ENCODE measurements around the gene PATZ1.

PATZ1 gene

GRCh38 chr22:31290494-31291471, 55.4 kb downstream of the PATZ1 start:
- no peak for DNase-seq (ENCODE audit: low read depth)
- peak overlapping the region; percentile 71 for H3K4me3 ChIP-seq (ENCODE audit: control insufficient read depth, low read depth, low read length)
- no peak for TF ChIP-seq CTCF (IDR thresholded peaks at IDR 0.05; ENCODE audit: control insufficient read depth, insufficient read depth, low read depth, low read length, missing control alignments)

GRCh38 chr22:31289344-31289743, 56.8 kb downstream of the PATZ1 start:
- no peak overlapping the region for H3K4me3 ChIP-seq (ENCODE audit: control insufficient read depth, low read depth, low read length)
- TF ChIP-seq CTCF (IDR thresholded peaks at IDR 0.05; ENCODE audit: control insufficient read depth, insufficient read depth, low read depth, low read length, missing control alignments): no peak
- no peak for DNase-seq (ENCODE audit: low read depth)

DNA sequence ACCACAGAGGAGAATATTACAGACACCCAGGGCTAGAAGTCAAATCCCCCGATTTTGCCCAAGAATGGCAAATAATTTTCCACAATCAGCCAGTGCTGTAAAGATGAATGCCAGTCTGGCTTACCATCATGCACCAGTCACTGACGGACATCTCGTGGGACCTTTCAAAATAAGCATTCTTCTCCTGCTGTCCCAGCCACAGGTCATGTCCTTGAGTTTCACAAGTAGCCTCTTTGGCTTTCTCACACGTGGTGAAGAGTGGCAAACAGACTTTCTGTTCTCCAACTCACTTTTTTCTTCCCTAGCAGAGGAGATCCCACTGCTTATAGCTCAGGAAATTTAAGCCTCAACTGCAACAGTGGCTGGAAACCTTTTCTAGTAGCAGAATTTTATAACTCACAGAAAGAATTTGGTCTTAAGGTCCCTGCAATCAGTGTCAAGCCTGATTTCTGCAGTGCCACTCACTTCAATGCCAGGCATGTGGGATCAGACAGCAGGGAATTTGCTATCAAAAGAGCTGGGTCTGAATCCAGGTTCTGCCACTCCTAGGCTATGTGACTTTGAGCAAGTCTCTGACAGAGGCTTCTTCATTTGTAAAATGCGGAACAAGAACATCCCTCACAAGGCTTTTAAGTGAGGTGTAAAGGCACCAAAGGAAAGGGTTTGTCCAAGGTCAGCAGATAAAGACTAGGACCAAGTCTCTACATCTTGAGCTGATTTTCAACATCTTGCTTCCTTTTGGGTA, 57.5 kb downstream of the PATZ1 start:
- H3K4me3 ChIP-seq (ENCODE audit: control insufficient read depth, low read depth, low read length): no peak overlapping the region
- TF ChIP-seq CTCF (IDR thresholded peaks at IDR 0.05; ENCODE audit: control insufficient read depth, insufficient read depth, low read depth, low read length, missing control alignments): no peak
- no peak for DNase-seq (ENCODE audit: low read depth)

DNA sequence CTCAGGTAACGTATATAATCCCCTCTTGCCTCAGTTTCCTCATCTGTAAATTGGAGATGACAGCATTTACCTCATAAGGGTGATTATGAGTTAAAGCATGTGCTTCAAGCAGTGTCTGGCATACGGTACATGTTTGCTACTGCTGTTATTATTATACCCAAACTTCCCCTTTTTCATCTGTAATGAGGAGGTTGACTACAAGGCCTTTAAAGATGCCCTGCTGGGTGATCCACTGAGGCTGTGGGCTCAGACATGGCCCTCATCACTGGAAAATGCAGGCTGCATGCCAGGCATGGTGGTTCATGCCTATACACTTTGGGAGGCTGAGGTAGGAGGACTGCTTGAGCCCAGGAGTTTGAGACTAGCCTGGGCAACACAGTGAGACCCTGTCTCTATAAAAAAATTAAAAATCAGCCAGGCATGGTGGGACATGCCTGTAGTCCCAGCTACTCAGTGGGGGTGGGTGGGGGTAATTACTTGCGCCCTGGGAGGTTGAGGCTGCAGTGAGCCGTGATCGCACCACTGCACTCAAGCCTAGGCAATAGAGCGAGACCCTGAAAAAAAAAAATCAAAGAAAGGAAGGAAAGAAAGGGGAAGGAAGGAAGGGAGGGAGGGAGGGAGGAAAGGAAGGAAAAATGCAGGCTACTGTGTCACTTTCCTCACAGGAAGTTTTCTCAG, 58.2 kb downstream of the PATZ1 start:
- no peak for TF ChIP-seq CTCF (IDR thresholded peaks at IDR 0.05; ENCODE audit: control insufficient read depth, insufficient read depth, low read depth, low read length, missing control alignments)
- H3K4me3 ChIP-seq (ENCODE audit: control insufficient read depth, low read depth, low read length): no peak overlapping the region
- no peak for DNase-seq (ENCODE audit: low read depth)

- no peak overlapping the region for H3K4me3 ChIP-seq (ENCODE audit: control insufficient read depth, low read depth, low read length)
- no peak for DNase-seq (ENCODE audit: low read depth)
- no peak for TF ChIP-seq CTCF (IDR thresholded peaks at IDR 0.05; ENCODE audit: control insufficient read depth, insufficient read depth, low read depth, low read length, missing control alignments)
Observed at GRCh38 chr22:31286360-31287255, 59.5 kb downstream of the PATZ1 start.
